HT-29 (cell line): Measurements from ENCODE around the gene KREMEN2. TPM values are rescaled to one million over a fixed set of nuclear protein-coding genes. Genes with fewer than 3 reads are reported as not detected.
A peak's percentile ranks its signal among the peaks of the same experiment; 100 is the strongest.
"Not testable (repeated sequence)": the region's sequence is repeated elsewhere in the genome, so short reads cannot be mapped to it uniquely, and the experiment has no call there.

Experiments used
- DNase-seq: peaks from one replicate; pipeline ENCODE4 v3.0.0-alpha.2; 2015; ENCODE audit warnings: low spot score
- total RNA-seq: library from RNA; depleted of rRNA; stranded (reverse); fragments of >200 nt; shearing (Covaris generic); gene quantifications from 2 replicates; pipeline ENCODE4 v1.2.3, GENCODE V29; 2014

Gene KREMEN2
- total RNA-seq, 1 experiment from 2014 or later: 0.08 TPM

DNA sequence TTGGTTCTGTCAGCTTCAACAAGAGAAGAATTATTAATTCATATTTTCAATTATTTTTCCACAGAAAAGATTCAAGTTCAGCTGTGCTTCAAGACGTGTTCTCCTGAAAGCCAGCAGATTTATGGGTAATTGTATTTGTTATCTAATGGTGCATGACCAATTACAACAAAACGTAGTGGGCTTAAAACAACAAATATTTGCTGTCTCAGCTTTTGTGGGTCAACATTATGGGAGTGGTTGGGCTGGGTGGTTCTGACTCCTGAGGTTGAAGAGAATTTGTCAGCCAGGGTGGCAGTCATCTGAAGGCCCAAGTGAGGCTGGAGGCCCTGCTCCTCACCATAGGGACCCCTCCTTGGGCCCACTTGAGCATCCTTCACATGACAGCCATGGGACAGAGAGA is 24.1 kb upstream of the KREMEN2 start:
- no peak for DNase-seq

DNA sequence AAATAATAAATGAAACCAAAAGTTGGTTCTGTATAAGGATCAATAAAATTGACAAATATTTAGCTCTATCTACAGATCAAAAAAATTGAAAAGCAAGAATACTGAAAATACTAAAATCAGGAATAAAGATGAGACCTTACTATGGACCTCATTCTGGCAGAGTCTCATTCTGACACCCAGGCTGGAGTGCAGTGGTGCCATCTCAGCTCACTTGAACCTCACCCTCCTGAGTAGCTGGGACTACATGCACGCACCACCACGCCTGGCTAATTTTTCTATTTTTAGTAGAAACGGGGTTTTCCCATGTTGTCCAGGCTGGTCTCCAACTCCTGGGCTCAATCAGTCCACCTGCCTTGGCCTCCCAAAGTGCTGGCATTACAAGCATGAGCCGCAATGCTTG is 22.0 kb upstream of the KREMEN2 start:
- DNase-seq: no peak

DNA sequence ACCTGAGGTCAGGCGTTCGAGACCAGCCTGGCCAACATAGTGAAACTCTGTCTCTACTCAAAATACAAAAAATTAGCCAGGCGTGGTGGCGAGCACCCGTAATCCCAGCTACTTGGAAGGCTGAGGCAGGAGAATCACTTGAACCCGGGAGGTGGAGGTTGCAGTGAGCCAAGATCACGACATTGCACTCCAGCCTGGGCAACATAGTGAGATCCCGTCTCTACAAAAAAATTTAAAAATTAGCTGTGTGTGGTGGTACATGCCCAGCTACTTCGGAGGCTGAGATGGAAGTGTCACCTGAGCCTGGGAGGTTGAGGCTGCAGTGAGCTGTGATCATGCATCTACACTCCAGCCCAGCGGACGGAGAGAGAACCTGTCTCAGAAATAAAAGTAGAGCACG is 20.4 kb upstream of the KREMEN2 start:
- DNase-seq: not testable (repeated sequence)

DNA sequence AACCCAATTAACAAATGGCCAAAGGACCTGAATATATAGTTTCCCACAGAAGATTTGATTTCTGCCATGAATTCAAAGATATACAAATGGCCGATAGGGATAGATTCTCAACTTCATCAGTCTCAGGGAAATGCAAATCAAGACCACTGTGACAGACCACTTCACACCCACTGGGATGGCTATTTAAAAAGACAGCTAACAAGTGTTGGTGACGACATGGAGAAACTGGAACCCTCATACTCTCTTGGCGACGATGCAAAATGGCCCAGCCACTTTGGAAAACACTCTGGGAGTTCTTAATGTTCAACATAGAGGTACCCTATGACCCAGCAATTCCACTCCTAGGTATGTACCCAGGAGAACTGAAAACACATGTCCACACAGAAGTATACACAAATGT is 17.4 kb upstream of the KREMEN2 start:
- DNase-seq: no peak

DNA sequence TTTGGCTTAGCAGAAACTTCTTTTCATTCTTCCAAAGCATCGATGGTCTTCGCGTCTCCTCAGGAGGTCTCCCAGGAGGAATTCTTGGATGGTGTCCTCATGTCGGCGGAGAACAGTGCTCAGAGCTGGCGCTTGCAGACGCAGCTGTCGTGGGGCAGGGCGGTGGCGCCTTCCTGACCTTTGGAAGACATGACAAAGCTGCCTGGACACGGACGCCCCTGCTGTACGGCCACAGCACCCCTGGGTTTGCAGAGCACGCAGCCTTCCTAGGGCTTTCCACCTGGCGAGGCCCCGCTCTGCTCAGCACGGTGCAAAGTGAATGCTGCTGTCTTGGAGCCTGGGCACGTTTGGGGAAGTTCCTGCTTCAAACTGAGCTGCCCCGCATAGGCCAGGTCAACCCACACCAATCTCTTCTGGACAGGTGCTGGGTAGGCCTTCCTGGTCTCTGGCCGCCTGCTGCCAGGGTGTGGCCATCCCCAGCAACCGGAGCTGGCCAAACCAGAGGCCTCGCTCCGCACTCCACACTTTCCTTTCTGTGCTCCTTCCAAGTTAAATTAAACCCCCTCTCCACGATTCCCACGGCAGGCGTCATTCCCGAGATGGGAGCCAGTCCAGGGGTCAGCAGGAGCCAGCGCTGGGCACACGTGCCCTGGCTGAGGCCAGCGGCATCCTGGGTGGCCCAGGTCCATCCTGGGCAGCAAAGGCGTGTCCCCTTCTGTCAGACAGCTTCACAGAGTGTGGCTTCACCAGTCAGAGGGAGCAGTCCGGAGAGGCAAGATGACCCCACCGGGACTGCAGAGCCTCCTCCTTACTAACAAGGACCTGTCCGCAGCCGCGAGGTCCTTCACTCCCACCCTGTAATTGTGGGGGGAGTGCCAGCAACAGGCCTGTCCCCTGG is 15.0 kb upstream of the KREMEN2 start:
- DNase-seq: no peak

DNA sequence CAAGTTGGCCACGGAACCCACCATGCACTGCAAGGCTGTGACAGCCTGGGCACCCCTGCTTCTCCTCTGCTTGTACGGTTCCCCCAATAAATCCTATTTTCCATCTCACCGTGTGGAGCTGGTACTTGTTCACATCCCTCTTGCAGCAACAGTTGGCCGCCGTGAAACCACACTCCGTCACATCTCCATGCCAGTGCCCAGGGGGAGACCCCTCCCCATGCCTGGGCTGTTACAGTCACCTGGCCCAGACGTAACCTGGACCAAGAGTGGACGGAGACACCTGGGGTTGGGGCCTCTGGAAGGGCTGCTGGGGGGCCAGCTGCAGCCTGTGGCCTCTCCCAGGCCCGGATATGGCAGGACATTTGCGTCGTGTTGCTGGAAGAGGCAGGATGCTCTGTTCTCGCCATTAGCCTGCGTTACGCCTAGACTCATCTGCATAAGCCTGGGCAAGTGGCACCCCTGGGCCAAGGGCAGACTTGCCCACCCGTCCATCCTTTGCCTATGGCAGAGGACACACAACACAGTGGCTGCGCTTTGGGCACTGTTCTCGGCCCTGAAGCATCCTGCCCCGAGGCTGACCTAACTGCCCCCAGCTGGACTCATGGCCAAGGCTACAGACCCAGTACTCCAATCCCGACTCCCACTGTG is 14.2 kb upstream of the KREMEN2 start:
- DNase-seq: no peak

DNA sequence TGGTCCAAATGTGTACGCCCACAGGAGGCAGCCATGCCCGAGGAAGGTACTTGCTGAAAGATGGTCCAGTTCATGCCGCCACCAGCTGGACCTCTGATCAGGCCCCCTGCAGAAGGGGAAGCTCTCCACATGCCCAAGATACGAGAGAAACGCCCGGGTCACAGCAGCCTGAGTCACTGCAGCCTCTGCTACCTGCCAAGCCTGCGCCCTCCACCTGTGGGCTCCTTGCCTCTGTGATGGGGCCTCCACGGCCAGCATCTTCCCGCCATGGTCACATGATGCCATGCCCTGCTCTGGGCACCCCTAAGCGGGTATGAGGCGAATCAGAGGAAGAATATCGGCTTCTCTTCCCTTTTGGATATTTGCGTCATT is 13.7 kb upstream of the KREMEN2 start:
- no peak for DNase-seq

DNA sequence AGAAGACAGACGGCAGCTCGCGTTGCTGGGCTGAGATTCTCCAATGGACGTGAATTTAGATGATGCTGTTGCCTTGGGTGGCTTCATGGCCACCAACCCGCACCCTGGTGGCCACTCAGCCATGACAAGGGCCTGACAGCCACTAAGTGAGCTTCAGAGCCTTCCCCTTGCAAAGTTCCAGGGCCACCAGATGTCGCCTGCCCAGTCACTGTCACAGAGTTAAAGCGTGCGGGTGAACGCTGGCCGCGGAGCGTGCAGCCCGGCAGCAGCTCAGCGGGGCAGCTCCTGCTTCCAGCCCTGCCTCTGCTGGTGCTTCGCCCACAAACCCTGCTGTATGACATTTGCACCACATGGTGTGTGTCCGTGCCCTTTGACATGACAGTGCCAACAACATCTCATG is 13.3 kb upstream of the KREMEN2 start:
- DNase-seq: no peak

DNA sequence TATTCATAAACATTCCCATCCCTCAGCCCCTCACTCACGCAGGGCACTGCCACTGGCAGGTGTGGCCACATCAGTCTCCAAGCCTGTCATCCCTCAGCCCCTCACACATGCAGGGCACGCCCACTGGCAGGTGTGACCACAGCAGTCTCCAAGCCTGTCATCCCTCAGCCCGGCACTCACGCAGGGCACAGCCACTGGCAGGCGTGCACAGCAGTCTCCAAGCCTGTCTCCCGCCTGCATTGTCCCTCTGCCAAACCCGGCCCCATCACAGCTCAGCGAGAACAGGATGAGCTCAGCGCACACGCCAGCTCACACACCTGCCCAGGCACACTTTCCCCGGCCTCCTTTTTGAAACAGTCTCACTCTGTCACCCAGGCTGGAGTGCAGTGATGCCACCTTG is 11.4 kb upstream of the KREMEN2 start:
- no peak for DNase-seq

DNA sequence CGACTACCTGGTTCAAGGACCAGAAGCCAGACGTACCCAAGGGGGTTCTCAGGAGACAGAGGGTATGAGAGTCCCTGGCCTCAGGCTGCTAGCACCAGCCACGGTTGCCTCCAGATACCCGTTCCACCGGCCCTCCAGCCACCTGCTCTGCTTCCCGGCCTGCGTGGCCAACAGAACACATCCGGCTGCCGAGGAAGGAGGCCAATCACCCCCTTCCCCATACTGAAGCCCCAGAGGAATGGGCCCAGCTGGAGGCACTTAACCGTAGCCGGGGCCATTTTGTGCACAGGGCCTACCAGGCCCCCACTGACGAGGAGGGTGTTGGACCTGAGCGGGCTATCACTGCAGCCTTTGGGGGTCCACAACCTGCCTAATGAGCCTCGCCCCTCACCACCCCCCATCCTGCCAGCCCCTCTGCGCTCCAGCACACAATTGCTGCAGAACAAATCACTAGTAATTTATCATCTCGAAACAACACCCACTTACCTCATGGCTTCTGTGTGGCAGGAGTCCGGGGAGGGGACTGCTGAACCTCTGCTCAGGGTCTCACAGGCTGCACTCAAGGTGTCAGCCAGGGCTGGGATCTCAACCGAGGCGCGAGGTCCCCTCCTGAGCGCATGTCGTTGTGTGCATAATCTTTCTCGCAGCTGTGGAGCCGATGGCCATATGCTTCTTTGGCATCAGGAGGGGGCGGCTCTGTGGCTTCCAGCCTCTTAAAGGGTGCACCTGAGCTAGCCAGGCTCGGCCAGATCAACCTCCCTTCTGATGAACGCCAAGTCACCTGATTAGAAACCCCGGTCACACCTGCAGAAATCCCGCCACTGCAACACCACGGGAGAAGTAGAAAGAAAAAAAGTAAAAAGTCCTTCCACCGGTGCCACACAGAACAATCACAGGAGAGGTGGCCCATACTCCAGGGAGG is 10.1 kb upstream of the KREMEN2 start:
- DNase-seq: no peak

DNA sequence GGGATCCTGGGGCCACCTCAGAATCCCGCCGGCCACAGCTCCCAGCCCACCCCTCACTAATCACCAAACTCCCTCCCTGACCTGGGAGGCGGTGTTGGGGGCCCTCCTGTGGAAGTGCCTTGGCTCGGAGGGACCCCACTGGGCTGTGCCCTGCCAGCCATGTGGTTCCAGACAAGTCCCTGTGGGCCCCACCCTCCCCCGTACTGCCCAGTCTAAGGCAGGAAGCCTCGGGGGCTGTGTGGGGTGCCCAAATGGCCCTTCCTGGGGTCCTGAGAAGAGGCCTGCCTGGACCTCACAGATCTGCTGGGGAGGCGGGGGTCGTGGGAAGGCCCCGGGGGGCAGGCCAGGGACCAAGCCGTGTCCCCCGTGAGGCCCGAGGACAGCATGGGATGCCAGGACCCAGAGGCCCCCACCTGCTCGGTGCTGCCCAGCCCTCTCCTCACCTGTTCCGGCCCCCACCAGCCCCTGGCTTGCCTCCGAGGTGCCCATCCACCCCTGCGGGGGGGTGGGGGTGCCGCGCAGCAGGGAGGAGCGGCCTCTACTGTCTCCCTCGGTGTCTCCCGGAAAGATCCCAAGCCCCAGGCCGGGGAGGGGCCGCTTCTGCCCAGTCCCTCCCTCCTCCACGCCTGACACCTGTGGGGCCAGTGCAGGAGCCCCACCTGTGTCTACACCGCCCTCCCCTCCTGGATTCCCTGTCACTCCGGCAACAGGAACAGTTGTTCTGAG is 9.3 kb upstream of the KREMEN2 start:
- DNase-seq: no peak

DNA sequence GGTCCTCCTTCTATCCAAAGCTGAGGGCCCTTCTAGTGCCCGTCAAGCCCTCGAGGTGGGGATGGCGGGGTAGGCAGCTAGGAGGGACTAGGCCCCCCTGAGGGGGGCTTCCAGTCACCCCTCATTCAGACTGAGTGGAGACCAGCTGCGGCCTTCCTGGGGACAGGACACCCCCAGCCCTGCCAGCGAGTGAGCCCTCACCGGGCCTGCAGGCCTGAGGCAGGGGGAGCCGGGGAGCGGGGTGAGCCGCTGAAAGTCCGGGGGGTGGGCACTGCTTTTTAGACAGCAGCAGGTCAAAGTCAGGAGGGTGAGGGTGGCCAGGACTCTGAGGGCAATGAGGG is 8.7 kb upstream of the KREMEN2 start:
- DNase-seq: no peak

DNA sequence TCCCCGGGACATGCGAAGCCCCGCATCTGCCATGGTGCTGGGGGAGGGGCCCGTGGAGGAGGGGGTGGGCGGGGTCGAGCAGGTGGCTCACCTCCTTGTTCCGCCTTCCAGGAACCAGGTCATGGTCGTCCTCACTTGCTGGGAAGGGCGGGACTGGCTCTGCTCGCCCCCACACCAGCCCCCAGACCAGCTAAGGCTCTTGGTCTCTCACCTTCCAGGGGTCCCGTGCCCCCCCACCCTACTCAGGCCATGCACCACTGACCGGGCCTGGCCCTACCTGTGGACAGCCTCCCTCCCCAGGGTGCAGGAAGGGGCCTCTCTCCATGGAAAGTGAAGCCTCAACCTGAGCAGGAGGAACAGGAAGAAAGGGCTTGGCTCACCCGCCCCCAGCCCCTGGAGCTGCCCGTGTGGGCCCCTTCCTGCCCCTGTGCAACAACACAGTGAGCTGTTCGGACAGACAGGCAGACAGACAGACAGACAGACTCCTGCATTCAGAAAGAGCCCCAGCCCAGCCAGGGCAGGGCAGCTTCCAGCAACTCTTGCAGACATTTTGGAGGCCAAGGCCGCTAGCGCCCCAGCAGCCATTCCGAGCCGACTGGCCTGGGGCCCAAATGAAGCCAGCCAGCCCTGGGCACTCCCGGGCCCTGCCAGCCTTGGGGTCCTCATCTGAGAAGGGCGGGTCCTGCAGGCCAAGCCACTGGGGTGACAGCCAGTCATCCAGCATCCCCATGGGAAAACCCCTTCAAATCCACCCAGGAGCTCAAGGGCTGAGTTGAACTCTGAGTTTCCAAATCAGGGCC is 8.1 kb upstream of the KREMEN2 start:
- no peak for DNase-seq

DNA sequence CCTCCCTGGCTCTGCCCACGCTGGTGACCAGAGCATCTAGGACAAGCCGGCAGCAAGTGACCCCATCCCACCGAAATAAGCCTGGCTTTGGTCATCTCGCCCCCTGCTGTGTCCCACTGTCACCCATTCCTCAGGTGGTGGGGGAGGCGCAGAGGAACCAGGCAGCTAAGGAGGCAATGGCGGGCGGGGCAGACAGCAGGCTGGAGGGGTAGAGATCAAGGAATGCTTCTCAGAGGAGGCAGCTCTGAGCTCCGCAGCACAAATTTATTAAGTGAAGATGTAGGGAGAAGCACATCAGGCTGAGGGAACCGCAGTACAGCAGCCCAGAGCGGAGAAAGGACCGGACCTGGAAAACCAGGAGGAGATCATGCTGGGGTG is 7.5 kb upstream of the KREMEN2 start:
- no peak for DNase-seq

DNA sequence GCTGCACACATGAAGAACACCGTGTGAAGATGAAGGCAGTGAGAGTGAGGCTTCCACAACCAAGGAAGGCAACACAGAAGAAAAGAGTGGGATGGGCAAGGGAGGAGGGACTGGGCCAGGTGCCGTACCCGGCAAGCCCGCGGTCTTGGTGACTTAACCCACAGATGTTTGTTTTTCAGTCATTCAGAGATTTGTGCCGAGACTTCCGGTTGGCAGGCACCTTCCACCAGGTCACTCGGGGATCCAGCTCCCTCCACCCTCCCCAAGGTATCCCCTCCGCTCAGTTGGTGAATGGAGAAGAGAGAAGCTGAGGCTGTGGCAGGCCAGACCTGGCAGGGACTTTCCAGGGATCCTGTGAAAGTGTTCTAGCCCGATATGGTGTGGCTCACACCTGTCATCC is 4.9 kb upstream of the KREMEN2 start:
- DNase-seq: peak; percentile 29

DNA sequence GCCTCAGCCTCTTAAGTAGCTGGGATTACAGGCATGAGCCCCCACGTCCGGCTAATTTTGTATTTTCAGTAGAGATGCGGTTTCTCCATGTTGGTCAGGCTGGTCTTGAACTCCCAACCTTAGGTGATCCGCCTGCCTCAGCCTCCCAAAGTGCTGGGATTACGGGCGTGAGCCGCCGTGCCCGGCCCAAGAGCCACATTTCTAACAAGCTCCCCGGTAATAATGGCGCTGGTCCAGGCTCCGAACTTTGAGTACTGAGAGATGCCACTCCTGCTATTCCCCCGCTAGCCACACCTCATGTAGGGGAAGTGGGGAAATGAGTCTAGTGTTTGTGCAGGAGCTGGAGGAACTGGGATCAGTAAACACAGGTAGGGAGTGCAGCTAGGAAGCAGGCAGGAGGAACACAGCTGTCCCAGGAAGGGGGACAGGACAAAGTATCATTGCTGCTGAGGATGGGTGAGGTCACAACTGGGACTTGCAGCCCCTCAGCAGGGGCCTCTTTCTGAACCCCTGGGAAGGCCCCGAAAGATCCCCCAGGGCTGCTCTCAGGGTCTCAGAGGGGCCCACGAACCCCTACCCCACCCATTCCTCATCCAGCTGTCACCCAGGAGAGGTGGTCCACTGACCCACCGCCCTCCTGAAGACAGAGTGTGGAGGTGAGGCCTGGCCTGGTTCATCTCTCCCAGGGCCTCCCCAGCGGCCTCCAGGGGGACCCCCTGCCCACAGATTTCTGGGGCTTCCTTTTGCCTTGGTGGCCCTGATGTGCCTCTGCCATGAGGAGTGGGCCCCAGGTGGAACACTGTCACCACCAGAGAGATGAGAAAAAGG is 3.7 kb upstream of the KREMEN2 start:
- DNase-seq: no peak

DNA sequence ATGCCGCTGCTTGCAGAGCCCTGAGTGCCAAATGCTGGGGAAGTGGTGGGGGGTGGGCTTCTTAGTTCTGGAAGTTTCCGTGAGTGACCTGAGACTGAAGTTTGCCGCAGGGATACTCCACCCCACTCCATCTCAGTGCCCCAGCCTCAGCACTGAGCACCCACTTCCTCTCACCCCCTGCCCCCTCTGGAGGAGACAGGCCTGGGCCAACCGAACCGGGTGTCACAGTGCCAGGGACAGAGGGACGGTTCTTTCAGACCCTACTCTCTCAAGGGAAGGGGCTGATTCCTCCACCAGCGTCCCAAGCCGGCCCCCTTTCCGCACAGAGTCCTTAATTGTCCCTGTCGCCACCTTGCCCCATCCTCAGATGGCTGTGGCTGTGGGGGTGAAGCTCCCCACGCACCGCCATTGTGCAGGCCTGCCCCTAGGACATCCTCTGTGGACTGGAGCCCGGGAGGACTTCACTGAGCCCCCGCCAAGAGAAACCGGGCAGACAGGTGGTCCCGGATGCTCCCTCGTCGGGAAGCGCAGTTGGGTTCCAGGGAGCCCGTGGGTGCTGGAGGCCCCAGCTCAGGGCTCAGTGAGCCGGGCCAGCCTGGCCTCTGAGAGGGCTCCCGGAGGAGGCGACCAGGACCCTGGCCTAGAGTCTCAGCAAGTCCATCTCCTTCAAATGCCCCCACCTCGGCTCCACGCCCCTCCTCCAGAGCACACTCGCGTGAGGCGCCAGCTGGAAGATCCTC is 1.6 kb upstream of the KREMEN2 start:
- no peak for DNase-seq

DNA sequence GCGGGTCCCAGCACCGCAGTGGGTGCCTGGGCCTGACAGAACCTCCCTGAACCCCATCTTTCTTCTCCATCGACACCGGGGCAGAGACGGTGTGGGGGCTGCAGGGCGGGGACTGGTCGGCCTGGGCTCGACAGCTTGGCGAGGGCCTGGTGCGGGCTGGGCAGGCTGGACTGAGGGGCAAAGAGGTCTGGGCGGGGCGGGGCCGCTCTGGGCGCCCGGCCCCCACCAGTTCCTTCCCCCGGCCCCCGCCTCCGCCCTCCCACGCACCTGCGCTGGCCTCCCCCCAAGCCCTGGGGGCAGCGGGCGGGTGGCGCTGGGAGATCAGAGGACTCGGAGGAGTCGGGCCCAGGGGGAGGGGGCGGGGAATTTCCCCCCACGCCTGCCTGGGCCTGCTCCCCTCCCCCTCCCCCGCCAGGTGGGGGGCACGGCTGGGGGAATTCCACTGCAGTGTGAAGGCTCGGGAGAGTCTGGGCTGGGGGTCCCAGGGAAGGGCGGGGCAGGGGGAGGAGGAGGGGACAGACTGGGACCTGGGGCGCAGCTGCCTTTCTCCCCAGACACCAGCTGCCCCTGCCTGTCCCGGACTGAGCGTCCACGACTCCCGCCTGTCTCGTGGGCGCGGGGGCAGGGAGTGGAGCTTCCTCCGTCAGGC is 877 bp upstream of the KREMEN2 start:
- no peak for DNase-seq
